Vagina (tissue), 2 donors: ENCODE results near the gene CCDC183.

ENCODE experiments used
- CTCF ChIP-seq, 3 experiments: fragments of 450-650 bp in 2 of 3; fragments of 200-600 bp in 1 of 3; sonication (generic) in 1 of 3; IDR thresholded peaks; one replicate each; pipeline ENCODE4 v1.5.1; 2017 to 2019; ENCODE audit warnings: antibody characterized with exemption in 3 of 3, mild to moderate bottlenecking in 2 of 3, moderate library complexity in 2 of 3
- POLR2AphosphoS5 ChIP-seq, 2 donors: sonication (generic); formaldehyde crosslinking; IDR thresholded peaks; one replicate each; pipeline ENCODE4 v1.9.0; 2017; ENCODE audit warnings: antibody characterized with exemption in 2 of 2, mild to moderate bottlenecking in 2 of 2, low read depth in 1 of 2; ENCODE audit not compliant: insufficient read depth in 1 of 2

GRCh38 chr9:136757751-136758140 is 38.4 kb upstream of the CCDC183 start:
- TF ChIP-seq POLR2AphosphoS5 (IDR thresholded peaks at IDR 0.05; ENCODE audit: insufficient read depth in 1 of 2, low read depth in 1 of 2) = no peak
- TF ChIP-seq CTCF (IDR thresholded peaks at IDR 0.05) = no peak
